Measurements from ENCODE around the gene SLC2A2.

GRCh38 chr3:171065732-171066131, 39.2 kb upstream of the SLC2A2 start:
- no peak for TF ChIP-seq CTCF (IDR thresholded peaks at IDR 0.05)
- no peak for TF ChIP-seq POLR2A (IDR thresholded peaks at IDR 0.05)
